K562 (cell line): ENCODE results near the gene HOXB5. TPM values are rescaled to one million over a fixed set of nuclear protein-coding genes. Genes with fewer than 3 reads are reported as not detected.
A peak's percentile ranks its signal among the peaks of the same experiment; 100 is the strongest.

Source experiments
- DLX4 ChIP-seq: fragments of 250-450 bp; sonication (Bioruptor Pico); IDR thresholded peaks from 2 replicates; pipeline ENCODE4 v1.6.1; 2021; ENCODE audit warnings: mild to moderate bottlenecking
- GTF2F1 ChIP-seq: IDR thresholded peaks from 2 replicates; pipeline ENCODE4 v1.6.1; 2011; ENCODE audit warnings: low read depth, low read length, improper control_type of control experiment
- MGA ChIP-seq: fragments of 450-650 bp; IDR thresholded peaks from 2 replicates; pipeline ENCODE4 v1.6.1; 2016; ENCODE audit warnings: mild to moderate bottlenecking, moderate library complexity
- PHF20 ChIP-seq: fragments of 450-650 bp; IDR thresholded peaks from 2 replicates; pipeline ENCODE4 v1.6.1; 2018; ENCODE audit not compliant: partially characterized antibody
- UBTF ChIP-seq, 2 experiments: IDR thresholded peaks; 2 replicates each; pipeline ENCODE4 v1.6.1; 2012; ENCODE audit warnings: improper control_type of control experiment in 2 of 2, low read depth in 2 of 2, low read length in 2 of 2, borderline replicate concordance in 1 of 2
- ZFP1 ChIP-seq: fragments of 450-650 bp; formaldehyde crosslinking; IDR thresholded peaks from 2 replicates; pipeline ENCODE4 v1.4.0; 2020; ENCODE audit warnings: mild to moderate bottlenecking, mixed read lengths
- ZNF239 ChIP-seq: fragments of 250-450 bp; sonication (Bioruptor Pico); IDR thresholded peaks from 2 replicates; pipeline ENCODE4 v1.4.0; 2020; ENCODE audit warnings: mild to moderate bottlenecking
- ZNF280A ChIP-seq: fragments of 450-650 bp; IDR thresholded peaks from 2 replicates; pipeline ENCODE4 v1.6.1; 2018; ENCODE audit warnings: mild to moderate bottlenecking, low read depth; ENCODE audit not compliant: partially characterized antibody
- ZNF3 ChIP-seq: fragments of 250-450 bp; sonication (Bioruptor Pico); IDR thresholded peaks from 2 replicates; pipeline ENCODE4 v1.5.0; 2021; ENCODE audit warnings: mild to moderate bottlenecking, moderate library complexity
- ZNF507 ChIP-seq: conservative IDR thresholded peaks from 2 replicates; pipeline ENCODE4 v1.6.1; 2017; ENCODE audit warnings: missing genetic modification characterization, missing compliant biosample characterization
- ZZZ3 ChIP-seq: fragments of 450-650 bp; IDR thresholded peaks from 2 replicates; pipeline ENCODE4 v1.6.1; 2016; ENCODE audit warnings: antibody characterized with exemption, mild to moderate bottlenecking, moderate library complexity
- polyA plus RNA-seq, 8 experiments: library from polyadenylated mRNA; depleted of rRNA in 4 of 8; stranded (reverse) in 5 of 8; unstranded in 3 of 8; fragments of >200 nt; fragmentation: Nextera tagmentation in 2 of 8; fragmentation: Illumina TruSeq in 1 of 8; extraction: Ambion mirVana in 2 of 8; extraction: Trizol in 1 of 8; gene quantifications; 2 replicates each; pipeline versions ENCODE4 v1.2.1 to v1.2.3, GENCODE V29; 2011 to 2014; ENCODE audit warnings: inconsistent platforms in 1 of 8, missing spikeins in 1 of 8
- total RNA-seq, 7 experiments: library from RNA; depleted of rRNA in 6 of 7; stranded (reverse); fragments of >200 nt in 6 of 7; fragmentation: Illumina TruSeq in 2 of 7; extraction: Trizol in 2 of 7; gene quantifications; 2 replicates each; pipeline versions ENCODE4 v1.2.1 to v1.2.3, GENCODE V29; 2011 to 2021; ENCODE audit warnings: low replicate concordance in 1 of 7

Gene HOXB5
- total and polyA plus RNA-seq, 9 of the 15 experiments (the other 6 are each of a cell fraction or from before 2014, with no cell fraction given): 0.24 to 2.7 (median 0.65) TPM

- TF ChIP-seq MGA: no peak
- TF ChIP-seq ZNF3 (CRISPR knock-in tag): no peak
- no peak for TF ChIP-seq ZFP1
- no peak for TF ChIP-seq ZNF280A
- peak; percentile 88 to 92; a peak in 2 of 4 replicates for TF ChIP-seq UBTF (IDR thresholded peaks at IDR 0.05; ENCODE audit: borderline replicate concordance in 1 of 2, low read depth in 2 of 2, low read length in 2 of 2)
- TF ChIP-seq ZNF507 (tag): no peak
- TF ChIP-seq DLX4 (CRISPR knock-in tag): no peak
- TF ChIP-seq ZNF239 (CRISPR knock-in tag): no peak
- TF ChIP-seq GTF2F1: no peak
- TF ChIP-seq PHF20: no peak
- TF ChIP-seq ZZZ3: no peak
Measured at GRCh38 chr17:48626245-48627117, 32.9 kb upstream of the HOXB5 start, which contains the start of gene HOXB9 (continued).
